GM18505 (cell line): ENCODE data around the gene SPTLC1.
"Not testable (repeated sequence)": the region's sequence is repeated elsewhere in the genome, so short reads cannot be mapped to it uniquely, and the experiment has no call there.

Source experiments
- ATAC-seq: cut with Tn5 transposase; IDR thresholded peaks from one replicate; pipeline ENCODE4 v1.9.1; 2021; ENCODE audit not compliant: unreplicated experiment
- POLR2A ChIP-seq: IDR thresholded peaks from 4 replicates; pipeline ENCODE4 v1.6.1; 2011; ENCODE audit warnings: borderline replicate concordance; ENCODE audit not compliant: insufficient read depth, insufficient read length; ENCODE audit errors: extremely low read depth

SPTLC1 gene

DNA sequence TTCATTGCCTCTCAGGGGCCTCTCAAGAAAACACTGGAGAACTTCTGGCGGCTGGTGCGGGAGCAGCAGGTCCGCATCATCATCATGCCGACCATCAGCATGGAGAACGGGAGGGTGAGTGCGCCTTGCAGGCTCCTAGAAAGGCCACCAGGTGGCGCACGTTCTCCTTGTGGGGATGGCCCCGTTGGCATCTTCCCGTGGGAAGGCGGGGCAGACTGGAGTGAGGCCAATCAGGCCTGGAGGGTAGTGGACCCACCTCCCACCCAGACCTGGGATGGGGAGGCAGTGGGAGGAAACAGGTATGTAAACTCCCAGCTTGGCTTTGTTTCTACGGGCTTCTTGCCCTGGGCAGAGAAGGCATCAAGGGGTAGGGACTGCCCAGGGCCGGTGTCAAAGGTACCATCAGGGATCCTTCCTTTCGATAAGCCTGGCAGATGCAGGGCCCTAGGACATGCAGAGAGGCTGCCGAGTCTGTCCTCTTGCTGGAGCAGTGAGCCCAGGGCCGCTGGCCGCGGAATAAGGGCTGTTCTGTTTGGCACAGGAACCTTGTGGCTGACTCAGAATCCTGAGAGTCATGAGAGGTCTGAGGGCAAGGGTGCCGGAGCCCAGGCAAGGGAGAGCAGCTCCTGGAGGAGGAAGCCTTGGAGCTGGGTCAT, 18.9 kb upstream of the SPTLC1 start:
- TF ChIP-seq POLR2A, result no peak
- ATAC-seq, result no peak

DNA sequence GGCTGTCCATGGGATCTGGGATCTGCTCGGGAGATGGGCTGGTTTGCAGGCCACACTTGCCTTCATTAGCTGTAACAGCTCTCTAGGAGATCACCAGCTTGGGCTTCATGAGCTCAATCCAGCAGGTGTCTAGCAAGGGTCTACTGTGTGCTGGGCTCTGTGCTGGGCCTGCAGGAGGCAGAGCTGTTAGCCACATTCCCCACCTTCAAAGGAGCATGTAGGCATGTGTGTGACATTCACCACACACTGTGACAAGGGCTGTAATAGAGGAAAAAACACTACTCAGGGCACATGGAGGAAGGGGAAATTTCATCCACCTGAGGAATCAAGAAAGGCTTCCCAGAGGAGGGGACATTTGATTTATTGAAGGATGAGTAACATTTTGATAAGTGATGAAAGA, 17.7 kb upstream of the SPTLC1 start:
- not testable (repeated sequence) for ATAC-seq

DNA sequence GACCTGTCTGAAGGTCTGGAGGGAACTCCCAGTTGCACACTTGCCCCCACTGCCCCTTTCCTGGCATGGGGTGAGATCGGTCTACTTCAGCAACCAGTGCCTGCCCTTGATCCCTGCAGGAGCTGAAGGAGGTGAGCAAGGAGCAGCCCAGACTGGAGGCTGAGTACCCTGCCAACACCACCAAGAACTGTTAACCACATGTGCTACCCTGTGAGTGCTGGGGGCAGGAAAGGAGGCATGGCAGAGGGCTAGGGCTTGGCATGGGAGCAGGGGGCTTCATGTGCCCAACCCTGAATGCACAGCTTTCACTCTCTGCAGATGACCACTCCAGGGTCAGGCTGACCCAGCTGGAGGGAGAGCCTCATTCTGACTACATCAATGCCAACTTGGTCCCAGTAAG, 17.3 kb upstream of the SPTLC1 start:
- ATAC-seq, result no peak
- TF ChIP-seq POLR2A, result no peak

DNA sequence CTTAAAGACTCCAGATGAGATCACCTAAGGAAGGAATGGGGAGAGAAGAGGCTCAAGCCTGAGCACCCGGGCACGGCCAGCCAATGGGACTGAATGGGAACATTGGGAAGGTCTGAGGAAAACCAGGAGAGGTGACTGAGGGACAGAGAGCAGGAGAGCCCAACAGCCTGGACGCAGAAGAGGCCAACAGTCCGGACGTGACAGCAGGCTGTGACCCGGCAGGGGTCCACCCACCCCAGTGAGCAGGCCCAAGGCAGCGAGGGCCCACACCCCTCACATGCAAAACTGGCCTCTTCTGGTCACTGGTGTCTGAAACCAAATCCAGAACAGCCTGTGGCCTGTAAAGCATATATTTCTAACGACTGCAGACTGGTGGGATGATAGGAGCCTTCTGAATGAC, 7.6 kb upstream of the SPTLC1 start:
- ATAC-seq, result no peak
- TF ChIP-seq POLR2A, result no peak

DNA sequence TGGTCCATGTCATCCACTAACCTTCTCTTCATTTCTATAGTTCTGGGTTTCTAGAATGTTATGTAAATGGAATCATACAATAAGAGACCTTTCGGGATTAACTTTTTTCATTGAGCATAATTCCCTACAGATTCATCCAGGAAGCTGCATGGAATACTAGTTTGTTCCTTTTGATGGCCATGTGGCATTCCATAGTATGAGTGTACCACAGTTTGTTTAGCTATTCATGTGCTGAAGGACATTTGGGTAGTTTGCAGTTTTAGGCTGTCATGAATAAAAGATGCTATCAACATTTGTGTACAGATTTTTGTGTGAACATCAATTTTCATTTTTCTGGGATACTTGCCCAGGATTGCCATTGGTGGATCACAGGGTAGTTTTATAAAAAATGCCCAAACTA, 6.8 kb upstream of the SPTLC1 start:
- no peak for TF ChIP-seq POLR2A
- ATAC-seq, result no peak

DNA sequence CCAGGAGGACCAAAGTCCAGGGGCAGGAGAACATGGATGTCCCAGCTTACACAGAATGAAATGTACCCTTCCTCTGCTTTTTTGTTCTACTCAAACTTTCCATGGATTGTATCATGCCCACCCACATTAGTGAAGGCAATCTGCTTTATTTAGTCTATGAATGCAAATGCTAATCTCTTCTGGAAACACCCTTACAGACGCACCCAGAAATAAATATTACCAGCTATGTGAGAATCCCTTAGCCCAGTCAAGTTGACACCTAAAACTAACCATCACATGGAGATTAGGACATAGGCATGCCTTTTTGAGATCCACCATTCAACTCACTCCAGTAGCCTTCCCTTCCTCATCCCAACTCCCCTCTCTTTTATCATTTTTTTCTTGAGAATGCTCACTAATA, 6.1 kb upstream of the SPTLC1 start:
- ATAC-seq, result no peak
- TF ChIP-seq POLR2A, result no peak

DNA sequence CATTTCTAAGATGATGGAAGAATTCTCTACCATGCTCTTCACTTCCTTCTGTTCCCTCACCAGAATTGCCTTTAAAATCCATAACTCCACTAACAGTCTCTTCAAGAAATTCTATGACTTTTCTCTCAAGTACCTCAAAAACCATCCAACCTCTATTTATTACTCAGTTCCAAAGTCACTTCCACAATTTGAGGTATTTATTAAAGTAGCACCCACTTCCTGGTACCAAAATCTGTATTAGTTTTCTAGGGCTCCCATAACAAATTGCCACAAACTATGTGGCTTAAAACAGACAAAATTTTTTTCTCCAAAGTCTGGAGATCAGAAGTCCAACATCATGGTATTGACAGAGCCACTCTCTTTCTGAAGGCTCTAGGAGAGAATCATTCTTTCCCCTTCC, 4.9 kb upstream of the SPTLC1 start:
- no peak for TF ChIP-seq POLR2A
- ATAC-seq, result no peak

DNA sequence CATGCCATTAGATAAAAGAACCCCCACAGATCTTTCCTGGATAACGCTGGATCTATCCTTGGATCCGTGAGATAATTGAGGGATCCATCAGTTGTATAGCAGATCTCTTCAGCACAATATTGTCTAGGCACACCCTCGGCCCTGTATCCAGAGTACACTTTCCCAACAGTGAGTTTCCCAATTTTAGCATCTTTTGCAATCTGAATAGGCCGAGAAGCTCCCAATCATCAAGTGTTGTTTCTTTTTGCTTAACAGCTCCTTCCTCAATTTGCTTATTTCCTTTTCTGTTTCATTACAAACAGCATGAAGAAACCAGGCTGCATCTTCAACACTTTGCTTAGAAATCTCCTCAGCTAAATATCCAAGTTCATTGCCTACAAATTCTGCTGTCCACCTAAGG, 4.4 kb upstream of the SPTLC1 start:
- no peak for TF ChIP-seq POLR2A
- ATAC-seq, result no peak

DNA sequence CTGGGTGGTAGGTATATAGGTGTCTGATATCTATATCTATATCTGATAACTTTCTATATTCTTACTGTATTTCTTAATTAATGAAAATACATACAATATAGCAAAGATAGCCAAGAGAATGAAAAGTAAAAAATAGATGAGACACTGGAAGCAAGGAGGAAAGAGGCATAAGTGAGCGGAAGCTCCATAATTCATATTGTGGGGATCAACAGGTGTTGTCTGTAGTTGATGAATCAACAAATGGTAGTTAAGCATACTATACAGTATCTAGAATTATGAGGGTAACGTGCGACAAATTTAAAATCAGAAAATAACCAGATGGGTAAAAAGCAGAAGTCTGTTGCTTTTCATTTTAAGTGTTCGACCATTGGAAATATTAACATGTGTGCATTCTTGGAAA, 7.1 kb downstream of the SPTLC1 start:
- no peak for TF ChIP-seq POLR2A
- ATAC-seq, result no peak

DNA sequence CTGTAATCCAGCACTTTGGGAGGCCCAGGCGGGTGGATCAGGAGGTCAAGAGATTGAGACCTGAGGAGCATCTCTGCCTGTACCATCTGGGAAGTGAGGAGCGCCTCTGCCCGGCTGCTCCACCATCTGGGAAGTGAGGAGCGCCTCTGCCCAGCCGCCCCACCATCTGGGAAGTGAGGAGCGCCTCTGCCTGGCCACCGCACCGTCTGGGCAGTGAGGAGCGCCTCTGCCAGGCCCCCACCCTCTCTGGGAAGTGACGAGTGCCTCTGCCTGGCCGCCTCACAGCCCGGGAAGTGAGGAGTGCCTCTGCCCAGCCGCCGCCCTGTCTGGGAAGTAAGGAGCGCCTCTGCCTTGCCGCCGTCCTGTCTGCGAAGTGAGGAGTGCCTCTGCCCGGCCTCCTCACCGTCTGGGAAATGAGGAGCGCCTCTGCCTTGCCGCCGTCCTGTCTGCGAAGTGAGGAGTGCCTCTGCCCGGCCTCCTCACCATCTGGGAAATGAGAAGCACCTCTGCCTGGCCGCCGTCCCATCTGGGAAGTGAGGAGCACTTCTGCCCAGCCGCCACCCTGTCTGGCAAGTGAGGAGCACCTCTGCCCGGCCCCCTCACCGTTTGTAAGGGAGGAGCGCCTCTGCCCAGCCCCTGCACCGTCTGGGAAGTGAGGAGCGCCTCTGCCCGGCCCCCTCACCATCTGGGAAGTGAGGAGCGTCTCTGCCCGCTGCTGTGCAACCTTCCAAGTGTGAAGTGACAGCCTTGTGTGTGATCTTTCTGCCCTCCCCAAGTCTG, 9.6 kb downstream of the SPTLC1 start:
- ATAC-seq, result not testable (repeated sequence)

DNA sequence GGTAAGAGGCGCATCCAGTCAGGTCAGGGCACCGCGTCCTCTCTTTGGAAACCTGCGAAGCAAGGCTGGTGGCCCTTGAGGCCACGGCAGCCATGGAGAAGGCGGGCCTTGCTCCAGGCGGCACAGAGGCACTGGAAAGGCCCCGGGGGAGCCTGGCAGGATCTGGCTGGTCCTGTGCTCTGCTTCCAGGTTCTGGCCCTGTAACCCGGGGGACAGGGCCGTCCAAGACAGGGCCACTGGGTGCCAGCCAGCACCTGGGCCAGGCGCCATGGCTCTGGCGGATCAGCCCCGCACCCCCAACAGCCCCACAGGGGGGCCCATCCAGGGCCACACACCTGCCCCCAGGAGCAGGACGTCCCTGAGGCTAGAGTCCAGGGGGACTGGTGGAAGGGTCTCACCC, 11.6 kb downstream of the SPTLC1 start:
- not testable (repeated sequence) for ATAC-seq

DNA sequence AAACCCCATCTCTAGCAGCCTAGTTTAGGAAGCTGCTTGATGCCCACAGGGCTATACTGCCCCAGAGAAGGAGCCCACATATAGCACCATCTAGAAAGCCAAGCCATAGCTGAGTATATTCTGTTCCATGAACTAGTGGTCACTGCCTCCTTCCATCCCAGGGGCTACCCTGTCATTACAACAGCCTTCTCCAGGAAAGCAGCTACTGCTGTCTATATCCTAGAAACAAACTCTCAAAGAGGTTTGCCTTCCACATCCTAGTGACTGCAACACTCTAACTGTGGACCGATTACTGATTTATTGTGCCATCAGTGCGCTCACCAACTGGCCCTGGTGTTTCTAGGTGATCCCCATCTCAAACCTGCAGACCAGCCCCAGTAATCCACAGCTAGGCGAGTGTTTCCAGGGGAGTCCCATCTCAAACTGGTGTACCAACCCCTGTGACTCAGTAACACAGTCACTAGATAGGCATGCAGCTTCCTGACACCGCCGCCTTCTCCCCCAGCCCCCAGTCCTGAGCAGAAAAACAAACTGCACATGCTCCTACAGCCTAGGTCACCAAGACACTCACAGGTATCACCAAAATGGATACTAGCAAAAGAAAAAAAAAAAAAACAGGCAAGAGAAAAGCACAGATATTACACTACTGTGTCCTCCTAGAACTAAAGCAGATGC, 14.8 kb downstream of the SPTLC1 start:
- TF ChIP-seq POLR2A, result no peak
- no peak for ATAC-seq

DNA sequence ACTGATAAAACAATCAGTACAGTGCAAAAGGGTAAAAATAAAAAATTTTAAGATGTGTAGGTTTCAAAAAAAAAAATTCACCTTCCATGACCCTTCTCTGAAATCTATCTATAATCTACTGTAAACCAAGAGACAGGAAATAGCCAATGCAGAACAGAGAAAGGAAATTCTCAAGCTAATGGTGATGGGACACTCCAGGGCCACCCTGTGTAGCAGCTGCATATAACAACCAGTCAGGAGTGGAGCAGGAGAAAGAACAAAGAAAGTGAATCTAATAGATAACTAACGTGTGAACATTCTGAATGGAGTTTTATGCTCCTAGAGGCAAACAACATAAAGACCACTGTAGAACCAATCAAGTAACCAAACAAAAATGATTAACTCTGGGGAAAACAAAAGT, 16.6 kb downstream of the SPTLC1 start:
- no peak for TF ChIP-seq POLR2A

DNA sequence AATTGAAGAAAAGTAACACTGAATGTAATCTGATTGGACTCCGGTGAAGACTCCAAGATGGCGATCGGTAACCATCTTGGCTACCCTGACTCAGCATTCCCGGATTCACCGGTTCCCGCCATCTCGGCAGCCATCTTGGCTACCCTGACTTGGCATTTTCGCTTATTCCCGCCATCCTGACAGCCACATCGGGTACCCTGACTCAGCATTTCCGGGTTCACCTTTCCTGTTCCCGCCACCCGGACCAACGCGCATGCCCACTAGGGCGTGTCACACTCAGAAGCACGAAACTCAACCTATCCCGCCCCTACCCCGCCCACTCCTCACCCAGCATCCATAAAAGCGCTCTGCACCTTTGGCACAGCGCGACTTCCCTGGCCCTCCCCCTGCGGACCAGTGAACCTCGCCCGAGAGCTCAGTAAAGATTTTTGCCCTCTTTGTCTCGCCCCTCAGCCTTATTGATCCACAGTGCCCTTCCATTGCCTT, 17.2 kb downstream of the SPTLC1 start:
- peak; percentile 75 for TF ChIP-seq POLR2A
- ATAC-seq, result no peak

More for the DNA sequence above, 16.6 kb downstream of the SPTLC1 start:
- ATAC-seq, result peak; percentile 47

DNA sequence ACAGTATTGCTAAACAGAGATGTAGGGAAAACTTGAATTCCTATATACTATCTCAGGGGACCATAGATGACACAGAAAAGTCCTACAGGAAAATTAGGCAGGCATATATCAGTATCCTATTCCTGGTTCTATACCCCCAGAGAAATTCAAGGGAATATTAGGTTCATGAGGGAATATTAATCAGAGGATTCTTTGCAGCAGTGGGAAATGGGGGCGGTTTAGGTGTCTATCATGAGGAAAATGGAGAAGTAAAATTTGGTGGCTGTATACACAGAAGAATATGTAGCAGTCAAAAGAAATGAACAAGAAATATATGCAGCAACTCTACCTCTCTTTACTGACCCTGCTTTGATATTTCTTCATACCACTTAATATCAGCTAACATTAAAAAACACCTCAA, 20.0 kb downstream of the SPTLC1 start:
- TF ChIP-seq POLR2A, result no peak
- ATAC-seq, result no peak

DNA sequence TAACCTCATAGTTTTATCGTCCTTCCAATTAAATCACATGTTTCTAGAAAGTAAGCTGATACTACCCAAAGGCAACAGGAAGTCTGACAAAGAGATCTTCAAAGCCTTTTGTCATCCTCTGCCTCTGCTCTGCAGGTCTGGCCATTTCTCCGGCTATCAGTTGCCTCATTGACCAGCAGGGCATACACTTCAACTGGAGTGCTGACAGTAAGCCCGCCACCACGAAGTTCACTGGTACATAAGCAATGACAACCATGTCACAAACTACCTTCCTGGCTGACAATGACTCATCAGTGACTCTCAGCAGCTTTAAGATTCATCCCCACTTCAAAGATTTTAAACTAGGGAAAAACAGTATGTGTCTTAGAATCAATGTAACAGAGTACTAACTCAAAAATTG, 20.6 kb downstream of the SPTLC1 start:
- ATAC-seq, result no peak
- TF ChIP-seq POLR2A, result no peak
